GM21423 (cell line): Measurements from ENCODE around the gene PLCG2.

ENCODE experiments used
- ATAC-seq: cut with Tn5 transposase; IDR thresholded peaks from one replicate; pipeline ENCODE4 v1.9.1; 2021; ENCODE audit warnings: mild to moderate bottlenecking, moderate library complexity; ENCODE audit not compliant: unreplicated experiment

The PLCG2 gene

DNA sequence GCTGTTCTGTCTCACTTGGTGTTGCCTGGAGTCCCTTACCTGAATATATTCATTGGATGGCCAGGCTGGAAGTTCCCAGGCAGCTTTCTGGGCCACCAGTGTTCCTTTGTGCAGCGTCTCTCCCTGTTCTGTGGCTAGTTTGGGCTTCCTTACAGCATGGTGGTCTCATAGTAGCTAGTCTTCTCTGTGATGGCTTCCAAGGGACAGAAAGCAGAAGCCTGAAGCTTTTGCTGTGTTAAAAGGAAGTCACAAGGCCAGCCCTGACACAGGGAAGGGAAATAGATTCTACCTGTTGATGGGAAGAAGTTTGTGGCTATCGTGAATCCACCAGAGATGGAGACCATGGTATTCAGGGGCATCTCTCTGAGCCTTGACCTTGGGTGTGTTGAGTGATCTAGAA lies 34.6 kb downstream of the PLCG2 start:
- no peak for ATAC-seq

- no peak for ATAC-seq
These were observed 35.8 kb downstream of the PLCG2 start for GRCh38 chr16:81814751-81815428.

DNA sequence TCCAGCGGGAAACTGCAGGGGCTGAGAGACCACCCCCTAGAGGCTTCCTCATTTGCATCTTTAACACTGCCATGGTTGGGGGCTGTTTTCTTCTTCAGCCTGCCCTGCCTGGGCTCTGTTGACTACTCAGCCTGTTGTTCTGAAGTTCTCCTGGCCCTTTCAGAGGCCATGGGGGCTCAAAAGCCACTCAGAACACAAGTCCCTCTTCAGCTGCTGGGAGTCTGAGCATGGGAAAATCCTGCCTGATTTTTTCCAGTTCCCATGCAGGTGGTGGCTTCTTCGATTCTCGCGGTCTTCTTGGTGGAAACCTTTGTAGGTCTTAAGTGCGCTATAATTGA lies 36.3 kb downstream of the PLCG2 start:
- no peak for ATAC-seq

- no peak for ATAC-seq
These were observed 37.3 kb downstream of the PLCG2 start for GRCh38 chr16:81816351-81816750.

- no peak for ATAC-seq
These were observed 37.7 kb downstream of the PLCG2 start for GRCh38 chr16:81816793-81817210.

DNA sequence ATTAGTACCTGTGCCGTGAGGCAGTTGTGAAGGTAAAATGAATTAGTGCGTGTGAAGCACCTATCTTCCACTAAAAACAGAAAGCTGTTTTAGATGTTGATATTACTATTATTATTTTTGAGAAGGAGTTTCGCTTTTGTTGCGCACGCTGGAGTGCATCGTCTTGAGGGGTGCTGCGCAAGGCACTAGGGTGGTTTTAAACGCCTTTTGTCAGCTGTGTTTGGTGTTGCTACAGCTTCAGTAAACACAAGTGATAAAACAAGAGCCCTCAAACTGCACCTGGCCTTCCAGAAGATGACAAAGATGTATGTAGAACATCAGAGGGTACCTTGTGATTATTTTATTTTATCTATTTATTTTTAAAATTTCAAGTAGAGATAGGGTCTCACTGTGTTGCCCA lies 38.2 kb downstream of the PLCG2 start:
- ATAC-seq: no peak

DNA sequence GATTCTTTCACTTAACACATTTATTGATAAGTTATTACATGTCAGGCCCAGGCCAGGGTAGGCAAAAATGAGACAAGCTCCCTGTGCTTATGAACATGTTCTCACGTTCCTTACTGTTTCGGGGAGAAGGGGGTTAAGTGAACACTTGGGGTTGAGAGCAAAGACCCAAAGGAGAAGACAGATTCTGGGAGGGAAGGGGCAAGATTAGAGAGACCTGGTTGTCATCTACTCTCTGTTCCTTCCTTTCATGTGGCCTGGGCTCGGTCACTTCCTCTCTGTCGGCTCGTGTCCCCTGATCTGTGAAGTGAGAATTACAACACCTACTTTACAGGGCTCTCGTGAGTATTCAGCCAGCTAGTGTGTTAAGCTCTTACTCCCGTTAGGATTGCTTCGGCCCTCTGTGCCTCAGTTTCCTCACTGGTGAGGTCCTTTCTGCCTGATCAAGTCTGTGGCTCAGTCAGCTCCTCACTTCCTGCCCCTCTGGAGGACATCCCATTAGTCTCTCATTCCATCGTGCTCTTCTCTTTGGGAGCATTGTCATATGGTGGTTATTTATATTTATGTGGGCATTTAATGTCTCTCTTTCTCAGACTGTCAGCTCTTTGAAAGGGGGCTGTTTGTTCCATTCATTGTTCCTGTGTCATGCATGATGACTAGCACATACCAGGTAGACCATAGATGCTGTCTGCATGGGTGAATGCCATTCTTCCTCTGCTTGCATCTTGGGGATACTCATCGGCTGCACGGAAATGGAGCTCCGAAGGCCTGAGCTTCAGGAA lies 38.9 kb downstream of the PLCG2 start:
- ATAC-seq: peak; percentile 38

DNA sequence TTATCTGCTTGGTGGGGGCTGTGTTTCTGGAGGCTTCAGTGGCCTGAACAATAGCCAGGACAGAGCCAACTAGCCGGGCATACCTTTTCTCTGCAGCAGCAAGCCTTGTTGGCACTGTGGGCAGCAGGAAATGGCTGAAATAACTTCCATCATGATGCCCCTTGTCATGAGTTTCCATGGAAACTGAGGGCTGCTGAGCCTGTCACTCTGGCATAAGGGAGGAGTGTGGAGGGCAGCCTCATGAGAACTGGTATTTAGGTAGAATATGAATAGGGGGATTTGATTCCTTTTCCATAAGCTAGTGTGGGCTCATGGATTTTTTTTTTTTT lies 39.4 kb downstream of the PLCG2 start:
- no peak for ATAC-seq

- no peak for ATAC-seq
These were observed 39.8 kb downstream of the PLCG2 start for GRCh38 chr16:81818905-81819304.

GRCh38 chr16:81821436-81822128 lies 42.5 kb downstream of the PLCG2 start:
- peak; percentile 46 for ATAC-seq

- peak; percentile 53 for ATAC-seq
These were observed 44.0 kb downstream of the PLCG2 start for GRCh38 chr16:81823111-81823510.

DNA sequence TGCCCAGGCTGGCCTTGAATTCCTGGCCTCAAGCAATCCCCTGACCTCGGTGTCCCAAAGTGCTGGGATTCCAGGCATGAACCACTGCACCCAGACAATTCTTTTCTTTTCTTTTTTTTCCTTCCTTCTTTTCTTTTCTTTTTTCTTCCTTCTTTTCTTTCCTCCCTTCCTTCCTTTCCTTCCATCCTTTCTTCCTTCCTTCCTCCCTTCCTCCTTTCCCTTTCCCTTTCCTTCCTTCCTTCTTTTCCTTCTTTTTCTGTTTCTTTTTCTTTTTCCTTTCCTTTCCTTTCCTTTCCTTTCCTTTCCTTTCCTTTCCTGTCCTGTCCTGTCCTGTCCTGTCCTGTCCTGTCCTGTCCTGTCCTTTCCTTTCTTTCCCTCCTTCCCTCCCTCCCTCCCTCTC lies 44.6 kb downstream of the PLCG2 start:
- no peak for ATAC-seq

DNA sequence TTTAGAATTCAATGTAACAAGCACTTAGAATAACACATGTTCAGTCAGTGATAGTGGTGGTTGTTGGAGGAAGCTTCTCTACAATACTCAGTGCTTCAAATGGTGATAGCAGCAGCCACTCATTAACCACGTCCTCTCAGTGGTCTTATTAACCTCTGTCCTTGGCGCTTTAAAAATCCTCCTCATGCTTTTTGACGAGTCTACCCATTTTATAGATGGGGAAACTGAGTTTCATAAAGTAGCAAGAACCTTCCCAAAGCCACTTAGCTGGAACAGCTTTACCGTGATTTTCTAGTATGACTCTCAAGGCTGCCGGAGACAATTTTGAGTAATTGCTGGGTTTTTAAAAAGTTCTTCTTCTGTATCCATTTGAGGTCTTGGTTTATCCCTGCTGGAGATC lies 47.4 kb downstream of the PLCG2 start:
- no peak for ATAC-seq

DNA sequence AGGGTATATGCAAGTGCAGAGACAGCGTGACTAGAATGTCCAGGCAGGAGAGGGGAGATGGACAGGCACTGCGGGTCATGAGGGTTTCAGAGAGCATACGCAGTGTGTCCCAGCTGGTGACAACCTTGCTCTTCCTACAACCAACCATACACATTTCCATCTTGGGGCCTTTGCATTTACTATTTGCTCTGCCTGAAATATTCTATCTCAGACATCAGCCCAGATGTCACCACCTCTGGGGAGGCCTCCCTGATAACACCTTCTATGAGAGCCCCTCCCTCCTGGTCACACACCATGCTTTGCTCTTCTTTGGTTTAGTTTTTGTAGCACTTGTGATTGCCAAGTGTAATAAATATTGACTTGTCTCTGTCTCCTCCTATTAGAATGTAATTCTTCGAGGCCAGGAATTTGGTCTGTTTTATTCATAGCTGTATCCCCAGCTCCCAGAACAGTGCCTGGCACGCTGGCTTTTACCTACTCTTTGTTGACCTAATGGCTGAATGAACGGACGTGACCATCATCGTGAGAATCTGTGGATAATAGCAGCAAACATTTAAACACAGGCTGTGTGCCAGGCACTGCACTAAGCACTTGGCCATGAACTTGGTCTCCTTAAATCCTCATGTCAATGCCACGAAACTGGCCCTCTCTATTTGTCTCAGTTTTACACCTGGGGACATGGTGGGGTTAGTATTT lies 51.9 kb downstream of the PLCG2 start:
- no peak for ATAC-seq

GRCh38 chr16:81831722-81832126 lies 52.6 kb downstream of the PLCG2 start:
- peak; percentile 72 for ATAC-seq

DNA sequence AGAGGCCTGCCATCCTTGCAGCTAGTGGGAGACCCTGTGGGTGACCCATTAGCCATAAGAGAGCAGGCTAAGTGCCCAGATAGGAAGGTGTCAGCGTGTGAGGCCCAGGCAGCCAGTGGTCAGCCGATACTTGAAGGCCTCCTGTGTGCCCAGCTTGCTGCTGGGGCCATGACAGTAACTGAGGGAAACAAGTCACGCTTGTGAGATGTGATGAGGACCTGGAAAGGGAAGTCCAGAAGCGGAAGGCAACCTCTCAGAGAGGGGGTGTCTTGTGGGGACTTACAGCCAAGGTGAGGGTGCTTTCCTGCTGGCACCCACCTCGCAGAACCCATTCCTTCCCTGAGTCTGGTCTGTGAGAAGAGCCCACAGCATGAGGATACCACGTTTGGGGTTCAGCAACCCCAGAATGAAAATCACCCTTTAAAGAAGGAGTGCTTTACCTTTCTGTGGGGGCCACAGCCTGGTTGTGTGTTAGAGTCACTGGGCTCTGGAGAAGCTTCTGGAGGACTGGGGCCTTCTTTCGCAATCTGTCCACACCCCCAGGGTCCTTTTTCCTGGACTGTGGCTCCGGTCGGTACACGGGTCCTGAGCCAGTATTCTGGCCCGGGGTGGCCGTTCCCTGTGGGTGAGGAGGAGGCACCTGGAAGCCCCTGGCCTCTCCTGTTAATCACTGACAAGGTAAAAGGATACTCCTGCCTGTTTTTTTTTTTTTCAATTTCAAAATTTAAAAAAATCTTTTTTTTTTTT lies 53.9 kb downstream of the PLCG2 start:
- ATAC-seq: no peak

GRCh38 chr16:81833751-81834150 lies 54.7 kb downstream of the PLCG2 start:
- ATAC-seq: no peak

DNA sequence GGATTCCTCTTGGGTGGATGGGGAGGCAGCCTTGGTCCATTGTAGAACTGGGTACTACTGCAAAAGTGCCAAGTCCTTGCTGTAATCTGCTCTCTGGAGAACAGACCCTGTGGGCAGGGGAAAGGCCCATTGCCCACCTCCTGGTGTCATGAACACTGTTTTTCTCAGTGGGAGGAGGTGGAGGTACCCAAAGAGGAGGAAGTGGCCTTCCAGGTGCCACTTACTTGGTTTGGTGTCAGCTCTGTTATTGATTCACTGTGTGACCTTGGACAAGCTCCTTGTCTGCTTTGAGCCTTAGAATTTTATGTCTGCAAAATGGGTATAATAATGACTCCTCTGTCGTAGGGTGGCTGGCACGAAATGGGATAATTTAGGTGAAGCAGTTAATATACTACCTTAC lies 55.8 kb downstream of the PLCG2 start:
- ATAC-seq: no peak

DNA sequence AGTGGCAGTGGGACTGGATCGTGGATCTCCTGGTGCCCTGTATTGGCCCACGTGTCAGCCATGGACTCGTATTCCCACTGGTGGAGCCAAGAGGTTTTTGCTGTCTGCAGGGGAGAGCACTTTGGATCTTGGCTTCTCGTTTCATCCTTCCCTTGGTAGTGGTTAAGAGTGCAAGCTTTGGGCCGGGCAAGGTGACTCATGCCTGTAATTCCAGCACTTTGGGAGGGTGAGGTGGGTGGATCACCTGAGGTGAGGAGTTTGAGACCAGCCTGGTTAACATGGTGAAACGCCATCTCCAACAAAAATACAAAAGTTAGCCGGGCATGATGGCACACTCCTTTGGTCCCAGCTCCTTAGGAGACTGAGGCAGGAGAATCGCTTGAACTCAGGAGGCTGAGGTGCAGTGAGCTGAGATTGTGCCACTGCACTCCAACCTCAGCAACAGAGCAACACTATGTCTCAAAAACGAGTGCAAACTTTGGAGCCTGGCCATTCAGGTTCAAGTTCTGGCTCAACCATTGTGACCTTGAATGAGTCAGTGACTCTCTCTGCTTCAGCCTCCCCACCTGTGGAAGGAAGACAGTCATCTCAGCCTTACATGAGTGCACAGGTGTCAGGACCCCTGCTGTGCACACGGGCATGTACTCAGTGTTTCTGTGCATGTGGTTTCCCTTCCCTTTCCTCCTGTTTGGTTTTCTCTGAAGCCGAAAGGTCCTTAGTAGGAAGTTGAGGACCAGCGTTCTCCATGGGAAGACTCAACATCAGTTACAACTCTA lies 57.4 kb downstream of the PLCG2 start:
- peak; percentile 55 for ATAC-seq

DNA sequence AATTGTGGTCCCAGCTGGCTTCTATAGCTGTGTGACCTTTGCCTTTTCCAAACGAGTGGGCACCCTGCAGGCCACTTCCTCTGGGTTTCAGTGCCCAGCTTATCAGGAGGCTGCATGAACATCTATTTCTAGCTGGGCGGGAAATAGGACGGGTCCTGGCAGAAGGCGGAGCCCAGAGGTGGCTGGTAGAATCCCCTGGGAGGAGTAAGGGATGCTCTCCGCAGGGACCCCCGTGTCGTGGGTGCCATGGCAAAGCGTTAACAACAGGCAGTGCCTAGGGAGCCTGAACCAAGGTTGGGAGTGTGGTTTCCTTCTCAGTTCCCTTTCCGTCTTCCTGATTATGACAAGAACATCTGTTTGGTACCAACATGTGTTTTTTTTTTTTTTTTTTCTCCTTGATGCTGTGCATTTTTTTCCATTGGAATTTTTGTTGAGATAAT lies 58.2 kb downstream of the PLCG2 start:
- no peak for ATAC-seq
